Activated effector memory CD4-positive, alpha-beta T cell treated with anti-CD3 and anti-CD28 coated beads, Interleukin-2, amount 50 U/mL, for 16 hours (primary cell): ENCODE data around the gene HDDC3.

Experiments
- DNase-seq: peaks from one replicate; pipeline ENCODE4 v3.0.0-alpha.2; 2020

The HDDC3 gene

GRCh38 chr15:90889313-90889730, 43.0 kb downstream of the HDDC3 start:
- no peak for DNase-seq

GRCh38 chr15:90887037-90887481, 45.3 kb downstream of the HDDC3 start:
- DNase-seq = no peak

- DNase-seq = no peak
These were observed 46.1 kb downstream of the HDDC3 start for GRCh38 chr15:90886291-90886614.

- peak; percentile 92 for DNase-seq
These were observed 46.7 kb downstream of the HDDC3 start for GRCh38 chr15:90885432-90886290.

- DNase-seq = no peak
These were observed 47.5 kb downstream of the HDDC3 start for GRCh38 chr15:90884719-90885431.

- DNase-seq = no peak
These were observed 48.2 kb downstream of the HDDC3 start, which contains the start of gene FES for GRCh38 chr15:90883976-90884718. FES (plus strand) TSS chr15:90884504; CDS start chr15:90885046, 542 bp downstream.

- DNase-seq = no peak
These were observed 48.8 kb downstream of the HDDC3 start for GRCh38 chr15:90883526-90883975.

GRCh38 chr15:90882781-90883525, 49.4 kb downstream of the HDDC3 start:
- DNase-seq = no peak

- DNase-seq = no peak
These were observed 50.2 kb downstream of the HDDC3 start for GRCh38 chr15:90881978-90882721.

- no peak for DNase-seq
These were observed 51.0 kb downstream of the HDDC3 start for GRCh38 chr15:90881181-90881977.

GRCh38 chr15:90880381-90881145, 51.8 kb downstream of the HDDC3 start:
- DNase-seq = no peak
